Measurements from ENCODE around the gene XYLT1.

DNA sequence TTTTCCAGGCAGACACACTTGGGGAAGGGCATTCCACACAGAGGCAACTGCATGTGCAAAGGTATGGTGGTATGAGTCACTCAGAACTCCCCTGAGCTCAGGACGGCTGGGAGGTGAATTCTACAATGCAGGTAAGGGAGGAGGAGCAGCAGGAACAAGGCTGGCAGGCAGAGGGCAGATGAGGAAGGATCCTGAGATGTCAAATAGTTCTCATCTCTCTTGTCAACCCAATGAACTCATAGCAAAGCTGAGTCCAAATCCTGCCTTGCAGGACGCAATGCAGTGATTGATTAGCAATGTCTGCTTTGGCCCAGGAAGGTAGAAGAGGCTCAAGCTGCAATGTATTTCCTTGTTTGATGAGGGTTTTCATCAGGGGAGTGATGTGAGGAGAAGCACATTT is 243.5 kb downstream of the XYLT1 start:
- TF ChIP-seq FOXM1 (IDR thresholded peaks at IDR 0.05; ENCODE audit: borderline replicate concordance) = no peak
- no peak for TF ChIP-seq SP1 (IDR thresholded peaks at IDR 0.05)
- no peak for TF ChIP-seq CTBP1 (IDR thresholded peaks at IDR 0.05; ENCODE audit: borderline replicate concordance)
- TF ChIP-seq FOXA1 (IDR thresholded peaks at IDR 0.05) = no peak
- TF ChIP-seq, protein P1, sequence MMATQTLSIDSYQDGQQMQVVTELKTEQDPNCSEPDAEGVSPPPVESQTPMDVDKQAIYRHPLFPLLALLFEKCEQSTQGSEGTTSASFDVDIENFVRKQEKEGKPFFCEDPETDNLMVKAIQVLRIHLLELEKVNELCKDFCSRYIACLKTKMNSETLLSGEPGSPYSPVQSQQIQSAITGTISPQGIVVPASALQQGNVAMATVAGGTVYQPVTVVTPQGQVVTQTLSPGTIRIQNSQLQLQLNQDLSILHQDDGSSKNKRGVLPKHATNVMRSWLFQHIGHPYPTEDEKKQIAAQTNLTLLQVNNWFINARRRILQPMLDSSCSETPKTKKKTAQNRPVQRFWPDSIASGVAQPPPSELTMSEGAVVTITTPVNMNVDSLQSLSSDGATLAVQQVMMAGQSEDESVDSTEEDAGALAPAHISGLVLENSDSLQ (IDR thresholded peaks at IDR 0.05) = no peak
